Measurements from ENCODE around the gene GLA. TPM values are rescaled to one million over a fixed set of nuclear protein-coding genes. Genes with fewer than 3 reads are reported as not detected.

The GLA gene
- total and polyA plus RNA-seq, 9 of the 15 experiments (the other 6 are each of a cell fraction or from before 2014, with no cell fraction given), result 41.7 to 146 (median 73.8) TPM

- TF ChIP-seq NRF1 (conservative IDR thresholded peaks at IDR 0.05 in 1 of 2, IDR thresholded peaks at IDR 0.05 in 1 of 2) (peak; percentile 15 to 32; a peak in 1 of 4 replicates), TFAM (CRISPR knock-in tag; conservative IDR thresholded peaks at IDR 0.05) (no peak), HDAC1 (IDR thresholded peaks at IDR 0.05) (peak in 1 of 2 experiments; percentile 27; a peak in 2 of 4 replicates), CBX2 (IDR thresholded peaks at IDR 0.05; ENCODE audit: insufficient read depth, low read length, poor library complexity, severe bottlenecking) (no peak), SMAD4 (CRISPR knock-in tag; conservative IDR thresholded peaks at IDR 0.05) (no peak; the same call in 1 of the 2 replicates), NCOA6 (IDR thresholded peaks at IDR 0.05) (no peak), DMBX1 (CRISPR knock-in tag; IDR thresholded peaks at IDR 0.05; ENCODE audit: borderline replicate concordance) (no peak), TAL1 (IDR thresholded peaks at IDR 0.05) (no peak; the same call in 1 of the 2 replicates), HCFC1 (IDR thresholded peaks at IDR 0.05; ENCODE audit: low read depth, low read length) (peak; percentile 74), ZNF140 (CRISPR knock-in tag; IDR thresholded peaks at IDR 0.05) (no peak), NR3C1 (CRISPR knock-in tag; IDR thresholded peaks at IDR 0.05) (no peak), EGR1 (conservative IDR thresholded peaks at IDR 0.05) (peak; percentile 36), ELK3 (CRISPR knock-in tag; IDR thresholded peaks at IDR 0.05) (no peak), MBD2 (IDR thresholded peaks at IDR 0.05; ENCODE audit: borderline replicate concordance, low read depth) (peak; percentile 46; the same call in 1 of the 2 replicates), L3MBTL2 (IDR thresholded peaks at IDR 0.05) (peak; percentile 63; the same call in 1 of the 2 replicates), MCM5 (IDR thresholded peaks at IDR 0.05; ENCODE audit: low read depth) (no peak), ZBTB1 (CRISPR knock-in tag; IDR thresholded peaks at IDR 0.05; ENCODE audit: borderline replicate concordance, low read depth) (no peak), GTF3C2 (IDR thresholded peaks at IDR 0.05; ENCODE audit: borderline replicate concordance, extremely low read depth, insufficient read length) (no peak), JUNB (CRISPR knock-in tag; conservative IDR thresholded peaks at IDR 0.05) (no peak), ZNF165 (CRISPR knock-in tag; IDR thresholded peaks at IDR 0.05; ENCODE audit: borderline replicate concordance) (no peak), PRMT5 (CRISPR knock-in tag; IDR thresholded peaks at IDR 0.05) (no peak), DIDO1 (tag; IDR thresholded peaks at IDR 0.05; ENCODE audit: low read depth) (no peak), ZNF644 (tag; IDR thresholded peaks at IDR 0.05; ENCODE audit: low read depth) (no peak), KLF13 (tag; IDR thresholded peaks at IDR 0.05; ENCODE audit: borderline replicate concordance, low read depth) (no peak)
Measured at GRCh38 chrX:101390664-101391525, 16.8 kb downstream of the GLA start, which contains the start of gene RPL36A (continued).

All from K562 (cell line).